A673 (cell line): ENCODE measurements around the gene CT47A1.

ENCODE experiments used
- EZH2 ChIP-seq: fragments of 200-600 bp; sonication (generic); IDR thresholded peaks from 2 replicates; pipeline ENCODE4 v1.6.1; 2017; ENCODE audit warnings: borderline replicate concordance, low read depth, mild to moderate bottlenecking, mixed read lengths, antibody characterized with exemption, low read length; ENCODE audit not compliant: poor library complexity, severe bottlenecking
- TF ChIP-seq, protein P1 (sequence below): fragments of 300-800, 200-600 bp; sonication (generic); conservative IDR thresholded peaks from 2 replicates; pipeline ENCODE4 v1.5.1; 2017; ENCODE audit warnings: low read depth, mild to moderate bottlenecking, antibody characterized with exemption, low read length, moderate library complexity, mixed read lengths

DNA sequence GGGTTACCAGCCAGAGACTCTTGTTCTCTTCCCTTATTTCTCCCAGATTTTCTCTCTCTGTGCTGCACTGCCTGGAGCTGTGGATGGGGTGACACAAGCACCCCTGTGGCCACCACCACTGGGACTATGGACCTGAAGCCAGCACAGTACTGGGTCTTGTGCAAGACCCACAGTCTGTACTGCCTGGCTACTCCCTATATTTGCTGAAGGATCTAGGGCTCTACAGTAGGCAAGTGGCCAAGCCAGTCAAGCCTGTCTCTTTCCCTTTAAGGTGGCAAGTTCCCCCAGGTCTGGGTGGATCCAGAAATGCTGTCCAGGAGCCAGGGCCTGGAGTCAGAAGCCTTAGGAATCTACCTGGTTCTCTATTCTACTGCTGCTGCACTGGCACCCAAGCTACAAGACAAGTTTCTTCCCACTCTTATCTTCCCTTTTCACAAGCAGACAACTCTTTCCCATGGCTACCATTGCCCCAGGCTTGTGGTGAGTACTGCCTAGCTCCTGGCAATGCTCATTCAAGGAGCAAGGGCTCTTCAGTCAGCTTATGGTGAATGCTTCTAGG lies 28.4 kb upstream of the CT47A1 start:
- TF ChIP-seq, protein P1, sequence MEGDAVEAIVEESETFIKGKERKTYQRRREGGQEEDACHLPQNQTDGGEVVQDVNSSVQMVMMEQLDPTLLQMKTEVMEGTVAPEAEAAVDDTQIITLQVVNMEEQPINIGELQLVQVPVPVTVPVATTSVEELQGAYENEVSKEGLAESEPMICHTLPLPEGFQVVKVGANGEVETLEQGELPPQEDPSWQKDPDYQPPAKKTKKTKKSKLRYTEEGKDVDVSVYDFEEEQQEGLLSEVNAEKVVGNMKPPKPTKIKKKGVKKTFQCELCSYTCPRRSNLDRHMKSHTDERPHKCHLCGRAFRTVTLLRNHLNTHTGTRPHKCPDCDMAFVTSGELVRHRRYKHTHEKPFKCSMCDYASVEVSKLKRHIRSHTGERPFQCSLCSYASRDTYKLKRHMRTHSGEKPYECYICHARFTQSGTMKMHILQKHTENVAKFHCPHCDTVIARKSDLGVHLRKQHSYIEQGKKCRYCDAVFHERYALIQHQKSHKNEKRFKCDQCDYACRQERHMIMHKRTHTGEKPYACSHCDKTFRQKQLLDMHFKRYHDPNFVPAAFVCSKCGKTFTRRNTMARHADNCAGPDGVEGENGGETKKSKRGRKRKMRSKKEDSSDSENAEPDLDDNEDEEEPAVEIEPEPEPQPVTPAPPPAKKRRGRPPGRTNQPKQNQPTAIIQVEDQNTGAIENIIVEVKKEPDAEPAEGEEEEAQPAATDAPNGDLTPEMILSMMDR, result no peak
- no peak for TF ChIP-seq EZH2
